Loucy (cell line): ENCODE measurements around the gene MSANTD4.

Experiments
- EZH2phosphoT487 ChIP-seq: fragments of 200-600 bp; IDR thresholded peaks from 2 replicates; pipeline ENCODE4 v1.6.1; 2018; ENCODE audit warnings: antibody characterized with exemption, mild to moderate bottlenecking, moderate library complexity, borderline replicate concordance
- TF ChIP-seq, protein P1 (sequence below): fragments of 200-600 bp; sonication (generic); conservative IDR thresholded peaks from 2 replicates; pipeline ENCODE4 v1.5.1; 2014; ENCODE audit warnings: mild to moderate bottlenecking, antibody characterized with exemption, low read length

DNA sequence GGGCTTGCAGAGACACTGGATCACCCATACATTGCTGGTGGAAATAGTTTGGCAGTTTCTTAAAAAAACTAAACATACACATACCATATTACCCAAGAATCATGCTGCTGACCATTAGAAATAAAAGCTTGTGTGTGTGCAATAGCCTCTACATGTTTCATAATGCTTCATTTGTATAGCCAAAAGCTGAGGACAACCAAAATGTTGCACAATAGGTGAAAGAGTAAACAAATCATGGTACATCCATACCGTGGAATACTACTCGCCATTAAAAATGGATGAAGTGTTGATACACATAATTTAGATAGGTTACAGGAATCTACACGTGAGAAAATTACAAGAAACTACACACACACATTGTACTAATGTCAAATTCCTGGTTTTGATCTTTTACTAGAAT lies 48.6 kb upstream of the MSANTD4 start:
- TF ChIP-seq, protein P1, sequence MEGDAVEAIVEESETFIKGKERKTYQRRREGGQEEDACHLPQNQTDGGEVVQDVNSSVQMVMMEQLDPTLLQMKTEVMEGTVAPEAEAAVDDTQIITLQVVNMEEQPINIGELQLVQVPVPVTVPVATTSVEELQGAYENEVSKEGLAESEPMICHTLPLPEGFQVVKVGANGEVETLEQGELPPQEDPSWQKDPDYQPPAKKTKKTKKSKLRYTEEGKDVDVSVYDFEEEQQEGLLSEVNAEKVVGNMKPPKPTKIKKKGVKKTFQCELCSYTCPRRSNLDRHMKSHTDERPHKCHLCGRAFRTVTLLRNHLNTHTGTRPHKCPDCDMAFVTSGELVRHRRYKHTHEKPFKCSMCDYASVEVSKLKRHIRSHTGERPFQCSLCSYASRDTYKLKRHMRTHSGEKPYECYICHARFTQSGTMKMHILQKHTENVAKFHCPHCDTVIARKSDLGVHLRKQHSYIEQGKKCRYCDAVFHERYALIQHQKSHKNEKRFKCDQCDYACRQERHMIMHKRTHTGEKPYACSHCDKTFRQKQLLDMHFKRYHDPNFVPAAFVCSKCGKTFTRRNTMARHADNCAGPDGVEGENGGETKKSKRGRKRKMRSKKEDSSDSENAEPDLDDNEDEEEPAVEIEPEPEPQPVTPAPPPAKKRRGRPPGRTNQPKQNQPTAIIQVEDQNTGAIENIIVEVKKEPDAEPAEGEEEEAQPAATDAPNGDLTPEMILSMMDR = no peak
- TF ChIP-seq EZH2phosphoT487 = no peak
